Measurements from ENCODE around the gene FAM120C.

The FAM120C gene

GRCh38 chrX:54182864-54183613 lies at the start of gene FAM120C:
TSS of gene FAM120C (minus strand) at chrX:54183254. CDS start at chrX:54183198, 56 bp downstream.
- DNase-seq = peak; percentile 39 to 64 (median 44)

GRCh38 chrX:54230435-54231148 lies 47.5 kb upstream of the FAM120C start:
- DNase-seq = no peak

- DNase-seq = no peak
These were observed 40.5 kb upstream of the FAM120C start for GRCh38 chrX:54223581-54223980.

- DNase-seq = no peak
These were observed 30.5 kb upstream of the FAM120C start for GRCh38 chrX:54213603-54214002.

GRCh38 chrX:54208531-54208930 lies 25.5 kb upstream of the FAM120C start:
- DNase-seq = no peak

- no peak for DNase-seq
These were observed 15.2 kb upstream of the FAM120C start for GRCh38 chrX:54198262-54198661.

- no peak for DNase-seq
These were observed 12.0 kb upstream of the FAM120C start for GRCh38 chrX:54194982-54195588.

- DNase-seq = no peak
These were observed 10.2 kb upstream of the FAM120C start for GRCh38 chrX:54193085-54193821.

- no peak for DNase-seq
These were observed 1.4 kb upstream of the FAM120C start for GRCh38 chrX:54184474-54184873.

- peak; percentile 10 to 54 (median 17) for DNase-seq
These were observed 725 bp downstream of the FAM120C start for GRCh38 chrX:54182194-54182863.

- no peak for DNase-seq
These were observed 1.7 kb downstream of the FAM120C start for GRCh38 chrX:54181202-54181953.

- DNase-seq = no peak
These were observed 2.7 kb downstream of the FAM120C start for GRCh38 chrX:54180403-54180802.

- DNase-seq = no peak
These were observed 4.7 kb downstream of the FAM120C start for GRCh38 chrX:54178100-54178940.

- DNase-seq = no peak
These were observed 5.7 kb downstream of the FAM120C start for GRCh38 chrX:54177306-54177705.

GRCh38 chrX:54173791-54174190 lies 9.3 kb downstream of the FAM120C start:
- DNase-seq = no peak

- DNase-seq = no peak
These were observed 10.6 kb downstream of the FAM120C start for GRCh38 chrX:54172455-54172854.

- no peak for DNase-seq
These were observed 11.4 kb downstream of the FAM120C start for GRCh38 chrX:54171527-54172250.

- no peak for DNase-seq
These were observed 12.0 kb downstream of the FAM120C start for GRCh38 chrX:54171091-54171490.

GRCh38 chrX:54166915-54167314 lies 16.1 kb downstream of the FAM120C start:
- DNase-seq = no peak

GRCh38 chrX:54157561-54157960 lies 25.5 kb downstream of the FAM120C start:
- DNase-seq = no peak
